Nephron (organoid): Measurements from ENCODE around the gene GNG2.

Experiments
- H3K27ac Mint-ChIP-seq, 3 experiments: 2 replicates each; pipeline ENCODE4 v1.8.0; 2020; ENCODE audit warnings: mixed read lengths in 3 of 3, mild to moderate bottlenecking in 2 of 3, moderate library complexity in 1 of 3
- H3K27me3 Mint-ChIP-seq: 2 replicates; pipeline ENCODE4 v1.8.0; 2021; ENCODE audit warnings: low read depth, mild to moderate bottlenecking, moderate library complexity, mixed read lengths
- H3K36me3 Mint-ChIP-seq: 2 replicates; pipeline ENCODE4 v1.8.0; 2020; ENCODE audit warnings: low read depth, mixed read lengths
- H3K4me1 Mint-ChIP-seq: 2 replicates; pipeline ENCODE4 v1.8.0; 2020; ENCODE audit warnings: mixed read lengths
- H3K4me3 Mint-ChIP-seq, 3 experiments: 2 replicates each; pipeline ENCODE4 v1.8.0; 2020; ENCODE audit warnings: mild to moderate bottlenecking in 3 of 3, mixed read lengths in 3 of 3, moderate library complexity in 2 of 3
- H3K9me3 Mint-ChIP-seq: 2 replicates; pipeline ENCODE4 v1.8.0; 2020; ENCODE audit warnings: mixed read lengths
- TF ChIP-seq, protein P1 (sequence below), 3 experiments: fragments of 200-600 bp; sonication (generic); IDR thresholded peaks; one replicate each; pipeline ENCODE4 v1.5.0; 2021; ENCODE audit warnings: antibody characterized with exemption in 3 of 3; ENCODE audit not compliant: unreplicated experiment in 3 of 3

Gene GNG2

DNA sequence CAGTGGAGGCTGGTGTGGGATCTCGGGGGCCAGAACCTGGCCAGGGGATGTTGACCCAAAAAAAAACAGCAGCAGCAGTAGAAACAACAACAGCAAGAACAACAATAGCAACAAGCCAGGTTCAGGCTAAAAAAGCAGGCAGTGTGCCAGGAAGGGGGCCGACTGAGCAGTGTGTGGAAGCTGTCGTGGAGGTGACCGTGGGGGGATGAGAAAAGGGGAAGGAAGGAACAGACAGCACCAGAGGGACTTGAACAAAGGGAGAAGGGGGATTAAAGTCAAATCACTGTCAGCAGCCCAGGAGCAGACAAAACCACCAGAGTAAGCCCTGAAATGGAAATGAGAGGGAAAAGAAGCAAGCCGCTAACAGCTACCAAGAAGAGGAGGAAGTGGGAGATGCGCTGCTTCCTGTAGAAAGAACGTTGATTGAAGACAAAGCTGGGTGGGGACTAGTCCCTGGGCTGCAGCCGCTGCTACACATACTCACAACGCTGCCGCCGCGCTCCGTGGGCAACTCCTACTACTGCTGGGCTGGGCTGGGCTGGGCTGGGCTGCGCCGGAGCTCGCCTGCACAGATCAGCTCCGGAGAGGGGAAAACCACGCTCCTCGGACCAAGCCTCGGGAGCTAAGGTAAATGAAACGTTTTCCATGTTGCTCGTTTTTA, at the start of gene GNG2:
Gene GNG2, plus strand, starts transcription at position 449 of the 661 bp plus-strand sequence. CDS start 90,067 bp downstream, outside the sequence.
- Mint-ChIP-seq H3K4me1 (peaks cover 43% of the 10 kb centered on the region), H3K36me3 (no peaks in the 10 kb centered on the region), H3K27ac (peak within 1 kb of the TSS; percentile 86 to 96 (median 95)), H3K4me3 (peak within 1 kb of the TSS; percentile 90 to 93 (median 92)), H3K9me3 (no peaks in the 10 kb centered on the region), H3K27me3 (peaks cover 4% of the 10 kb centered on the region)
- TF ChIP-seq, protein P1, sequence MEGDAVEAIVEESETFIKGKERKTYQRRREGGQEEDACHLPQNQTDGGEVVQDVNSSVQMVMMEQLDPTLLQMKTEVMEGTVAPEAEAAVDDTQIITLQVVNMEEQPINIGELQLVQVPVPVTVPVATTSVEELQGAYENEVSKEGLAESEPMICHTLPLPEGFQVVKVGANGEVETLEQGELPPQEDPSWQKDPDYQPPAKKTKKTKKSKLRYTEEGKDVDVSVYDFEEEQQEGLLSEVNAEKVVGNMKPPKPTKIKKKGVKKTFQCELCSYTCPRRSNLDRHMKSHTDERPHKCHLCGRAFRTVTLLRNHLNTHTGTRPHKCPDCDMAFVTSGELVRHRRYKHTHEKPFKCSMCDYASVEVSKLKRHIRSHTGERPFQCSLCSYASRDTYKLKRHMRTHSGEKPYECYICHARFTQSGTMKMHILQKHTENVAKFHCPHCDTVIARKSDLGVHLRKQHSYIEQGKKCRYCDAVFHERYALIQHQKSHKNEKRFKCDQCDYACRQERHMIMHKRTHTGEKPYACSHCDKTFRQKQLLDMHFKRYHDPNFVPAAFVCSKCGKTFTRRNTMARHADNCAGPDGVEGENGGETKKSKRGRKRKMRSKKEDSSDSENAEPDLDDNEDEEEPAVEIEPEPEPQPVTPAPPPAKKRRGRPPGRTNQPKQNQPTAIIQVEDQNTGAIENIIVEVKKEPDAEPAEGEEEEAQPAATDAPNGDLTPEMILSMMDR (IDR thresholded peaks at IDR 0.05; ENCODE audit: unreplicated experiment in 3 of 3): no peak

DNA sequence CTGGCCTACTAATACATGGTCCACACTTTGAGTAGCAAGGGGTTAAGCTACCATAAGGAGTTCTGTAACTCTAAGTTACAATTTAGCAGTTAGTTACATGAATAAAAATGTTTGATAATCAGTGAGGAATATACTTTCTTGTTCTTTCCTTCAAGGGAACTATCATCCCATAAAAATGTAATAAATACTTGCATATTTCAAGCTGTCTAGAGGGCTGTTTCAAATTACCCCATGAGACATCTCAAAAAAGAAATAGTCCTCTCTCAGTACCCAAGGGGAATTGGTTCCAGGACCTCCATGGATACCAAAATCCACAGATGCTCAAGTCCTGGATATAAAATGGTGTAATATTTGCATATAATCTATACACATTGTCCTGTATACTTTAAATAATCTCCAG, 48.7 kb upstream of the GNG2 start:
- H3K4me3 Mint-ChIP-seq: no peak overlapping the region
- H3K36me3 Mint-ChIP-seq: no peaks in the 10 kb centered on the region
- peaks cover 8% of the 10 kb centered on the region for H3K9me3 Mint-ChIP-seq
- H3K4me1 Mint-ChIP-seq: peaks cover 17% of the 10 kb centered on the region
- TF ChIP-seq, protein P1 (IDR thresholded peaks at IDR 0.05; ENCODE audit: unreplicated experiment in 3 of 3): no peak
- H3K27me3 Mint-ChIP-seq: peaks cover 3% of the 10 kb centered on the region
- no peak overlapping the region for H3K27ac Mint-ChIP-seq

DNA sequence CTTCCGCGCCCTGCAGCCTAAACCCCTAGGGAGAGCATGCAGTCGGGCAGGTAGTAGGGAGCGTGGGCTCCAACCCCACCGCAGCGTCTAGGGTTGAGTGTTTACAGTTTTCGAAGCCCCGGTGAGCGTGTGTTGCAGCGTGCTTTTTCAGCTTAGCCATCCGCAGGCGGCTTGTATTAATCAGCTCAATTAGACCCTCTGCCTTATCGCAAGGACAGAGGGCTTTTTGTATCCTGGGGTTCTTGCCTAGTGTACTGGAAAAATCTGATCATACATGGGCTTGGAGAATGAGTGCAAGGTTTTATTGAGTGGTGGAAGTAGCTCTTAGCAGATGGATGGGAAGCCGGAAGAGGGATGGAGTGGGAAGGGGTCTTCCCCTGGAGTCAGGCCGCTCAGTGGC, 44.4 kb upstream of the GNG2 start:
- Mint-ChIP-seq H3K4me3 (no peak overlapping the region), H3K27ac (no peak overlapping the region), H3K27me3 (no peaks in the 10 kb centered on the region), H3K36me3 (no peaks in the 10 kb centered on the region), H3K9me3 (no peaks in the 10 kb centered on the region), H3K4me1 (no peaks in the 10 kb centered on the region)
- TF ChIP-seq, protein P1 (IDR thresholded peaks at IDR 0.05; ENCODE audit: unreplicated experiment in 3 of 3): no peak

DNA sequence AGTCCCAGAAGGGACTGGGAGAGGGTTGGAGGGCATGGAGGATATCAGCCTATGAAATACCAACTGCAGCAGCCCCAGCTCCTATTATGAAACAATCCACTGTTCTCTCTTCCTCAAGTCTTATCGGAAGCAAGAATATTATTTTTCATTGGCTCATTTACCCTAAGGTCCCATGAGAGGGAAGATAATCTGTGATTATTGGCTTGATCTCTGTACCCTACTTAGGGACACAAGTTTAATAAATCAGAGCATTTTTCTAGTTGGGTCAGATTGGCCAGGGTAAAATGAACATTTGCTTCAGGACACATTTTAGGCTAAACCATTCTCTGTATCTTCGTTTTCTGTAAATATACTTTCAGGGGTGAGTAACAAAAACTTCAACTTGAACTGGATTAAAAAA, 43.1 kb upstream of the GNG2 start:
- Mint-ChIP-seq H3K4me3 (no peak overlapping the region), H3K36me3 (no peaks in the 10 kb centered on the region), H3K27me3 (no peaks in the 10 kb centered on the region), H3K27ac (no peak overlapping the region), H3K4me1 (no peaks in the 10 kb centered on the region), H3K9me3 (no peaks in the 10 kb centered on the region)
- TF ChIP-seq, protein P1 (IDR thresholded peaks at IDR 0.05; ENCODE audit: unreplicated experiment in 3 of 3): no peak

DNA sequence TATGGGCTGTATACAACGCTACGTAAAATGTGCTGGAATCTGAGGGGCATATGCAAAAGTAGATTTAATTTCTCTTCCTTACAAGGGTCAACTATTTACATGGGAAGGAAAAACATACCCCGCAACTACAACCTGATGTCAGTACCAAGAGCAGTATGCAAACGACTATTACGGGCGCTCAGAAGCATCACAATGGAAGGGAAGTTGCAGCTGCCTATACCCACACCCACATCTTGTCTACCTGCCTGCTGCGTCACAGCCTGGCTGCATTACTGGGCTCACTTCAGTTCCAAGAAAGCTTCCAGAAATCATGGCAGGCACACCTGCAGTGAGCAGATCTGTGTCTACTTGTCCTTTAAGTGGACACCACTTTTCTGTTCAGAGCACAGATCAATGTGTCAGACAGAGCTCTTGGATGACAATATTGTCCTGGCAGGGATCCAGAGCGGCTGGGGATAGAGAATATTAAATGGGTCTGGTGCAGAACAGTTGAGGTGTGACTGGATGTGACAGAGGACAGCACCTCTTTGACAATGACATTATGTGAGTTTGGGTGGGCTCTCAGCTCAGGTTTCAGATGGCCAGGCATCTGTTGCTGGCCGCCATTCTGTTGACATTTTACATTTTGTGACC, 41.5 kb upstream of the GNG2 start:
- H3K36me3 Mint-ChIP-seq: no peaks in the 10 kb centered on the region
- H3K4me3 Mint-ChIP-seq: no peak overlapping the region

More for the DNA sequence above, 41.5 kb upstream of the GNG2 start:
- Mint-ChIP-seq H3K9me3 (no peaks in the 10 kb centered on the region), H3K4me1 (no peaks in the 10 kb centered on the region), H3K27ac (no peak overlapping the region), H3K27me3 (no peaks in the 10 kb centered on the region)
- TF ChIP-seq, protein P1 (IDR thresholded peaks at IDR 0.05; ENCODE audit: unreplicated experiment in 3 of 3): no peak
